Smooth muscle cell (in vitro differentiated cells): ENCODE results near the gene UBE2G1. TPM values are rescaled to one million over a fixed set of nuclear protein-coding genes. Genes with fewer than 3 reads are reported as not detected.

Experiments used
- DNase-seq: peaks from one replicate; lab custom pipeline; 2025; ENCODE audit not compliant: unreplicated experiment; lab: John Stamatoyannopoulos, UW
- H2AFZ ChIP-seq: fragments of 200-600 bp; sonication (generic); 2 replicates; pipeline ENCODE4 v1.6.0; 2016; ENCODE audit warnings: antibody characterized with exemption, low read depth, mild to moderate bottlenecking
- H3F3A ChIP-seq: fragments of 200-600 bp; sonication (generic); 2 replicates; pipeline ENCODE4 v1.6.0; 2017; ENCODE audit warnings: antibody characterized with exemption, low read depth
- H3K27ac ChIP-seq: fragments of 200-600 bp; sonication (generic); 2 replicates; pipeline ENCODE4 v1.5.1; 2016; ENCODE audit warnings: low read depth, mild to moderate bottlenecking
- H3K27me3 ChIP-seq: fragments of 200-600 bp; sonication (generic); 2 replicates; pipeline ENCODE4 v1.6.1; 2016; ENCODE audit warnings: low read depth, mild to moderate bottlenecking
- H3K36me3 ChIP-seq: fragments of 200-600 bp; sonication (generic); 2 replicates; pipeline ENCODE4 v1.5.1; 2016; ENCODE audit warnings: low read depth
- H3K4me1 ChIP-seq: fragments of 200-600 bp; sonication (generic); 2 replicates; pipeline ENCODE4 v1.5.1; 2016; ENCODE audit warnings: low read depth
- H3K4me2 ChIP-seq: fragments of 200-600 bp; sonication (generic); 2 replicates; pipeline ENCODE4 v1.6.0; 2016; ENCODE audit warnings: mild to moderate bottlenecking
- H3K4me3 ChIP-seq: fragments of 200-600 bp; sonication (generic); 2 replicates; pipeline ENCODE4 v1.5.1; 2016; ENCODE audit warnings: mild to moderate bottlenecking
- H3K79me2 ChIP-seq: fragments of 200-600 bp; sonication (generic); 2 replicates; pipeline ENCODE4 v1.6.0; 2016; ENCODE audit warnings: low read depth, mild to moderate bottlenecking
- H3K9ac ChIP-seq: fragments of 200-600 bp; sonication (generic); 2 replicates; pipeline ENCODE4 v1.6.0; 2016; ENCODE audit warnings: low read depth
- H3K9me3 ChIP-seq: fragments of 200-600 bp; sonication (generic); replicated peaks from 2 replicates; pipeline ENCODE4 v1.5.1; 2016; ENCODE audit warnings: low read depth
- H4K20me1 ChIP-seq: fragments of 200-600 bp; sonication (generic); 2 replicates; pipeline ENCODE4 v1.6.0; 2016; ENCODE audit warnings: low read depth
- CTCF ChIP-seq: fragments of 200-600 bp; sonication (generic); IDR thresholded peaks from 2 replicates; pipeline ENCODE4 v1.5.1; 2017; ENCODE audit warnings: borderline replicate concordance, mild to moderate bottlenecking, antibody characterized with exemption; ENCODE audit not compliant: insufficient read depth, poor library complexity, severe bottlenecking
- WGBS: methylation state at CpG from one replicate; pipeline ENCODE4 v1.1.7; 2016; ENCODE audit warnings: low lambda C conversion rate; 5-methylcytosine and 5-hydroxymethylcytosine counted together
- polyA plus RNA-seq: library from polyadenylated mRNA; unstranded; fragments of >200 nt; fragmentation: Nextera tagmentation; extraction: Ambion mirVana; gene quantifications from 2 replicates; pipeline ENCODE4 v1.2.1, GENCODE V29; 2016
- total RNA-seq: library from RNA; depleted of rRNA; stranded (reverse); fragments of >200 nt; gene quantifications from 2 replicates; pipeline ENCODE4 v1.2.3, GENCODE V29; 2014

The UBE2G1 gene
- total and polyA plus RNA-seq, 2 experiments from 2014 or later, result 39.9 to 63.7 TPM

GRCh38 chr17:4387137-4387536, 20.7 kb upstream of the UBE2G1 start:
- no peak overlapping the region for H3K4me2 ChIP-seq
- no peaks in the 10 kb centered on the region for H3K9me3 ChIP-seq
- H3K36me3 ChIP-seq, result no peaks in the 10 kb centered on the region
- H3K9ac ChIP-seq, result no peak overlapping the region
- H3K79me2 ChIP-seq, result no peaks in the 10 kb centered on the region
- no peaks in the 10 kb centered on the region for H3F3A ChIP-seq
- no peak overlapping the region for H3K27ac ChIP-seq
- no peak overlapping the region for H3K4me3 ChIP-seq
- no peaks in the 10 kb centered on the region for H4K20me1 ChIP-seq
- H3K27me3 ChIP-seq, result no peaks in the 10 kb centered on the region
- DNase-seq, result no peak
- 95% methylated on average over 5 of the region's 5 CpGs for WGBS
- no peaks in the 10 kb centered on the region for H3K4me1 ChIP-seq
- no peak for TF ChIP-seq CTCF
- H2AFZ ChIP-seq, result no peak overlapping the region

GRCh38 chr17:4386406-4386805, 19.9 kb upstream of the UBE2G1 start:
- H3K9ac ChIP-seq, result no peak overlapping the region
- H3K4me1 ChIP-seq, result no peaks in the 10 kb centered on the region
- no peak for TF ChIP-seq CTCF
- H3F3A ChIP-seq, result no peaks in the 10 kb centered on the region
- H3K27me3 ChIP-seq, result no peaks in the 10 kb centered on the region
- H3K79me2 ChIP-seq, result no peaks in the 10 kb centered on the region
- H3K27ac ChIP-seq, result no peak overlapping the region
- no peak overlapping the region for H2AFZ ChIP-seq
- H3K36me3 ChIP-seq, result no peaks in the 10 kb centered on the region
- no peaks in the 10 kb centered on the region for H3K9me3 ChIP-seq
- H3K4me2 ChIP-seq, result no peak overlapping the region
- 73% methylated on average over 2 of the region's 2 CpGs for WGBS
- H3K4me3 ChIP-seq, result no peak overlapping the region
- no peaks in the 10 kb centered on the region for H4K20me1 ChIP-seq
- no peak for DNase-seq

- Histone ChIP-seq H3K4me1 (no peaks in the 10 kb centered on the region), H3K36me3 (no peaks in the 10 kb centered on the region)
Observed at GRCh38 chr17:4381690-4382671, 15.5 kb upstream of the UBE2G1 start.

More at GRCh38 chr17:4381690-4382671, 15.5 kb upstream of the UBE2G1 start:
- Histone ChIP-seq H3K27ac (no peak overlapping the region), H3F3A (no peaks in the 10 kb centered on the region), H4K20me1 (no peaks in the 10 kb centered on the region), H3K79me2 (no peaks in the 10 kb centered on the region), H3K4me3 (no peak overlapping the region), H2AFZ (no peak overlapping the region), H3K9me3 (no peaks in the 10 kb centered on the region), H3K27me3 (no peaks in the 10 kb centered on the region), H3K4me2 (no peak overlapping the region), H3K9ac (no peak overlapping the region)
- no peak for DNase-seq
- TF ChIP-seq CTCF, result no peak
- 87% methylated on average over 7 of the region's 7 CpGs for WGBS
